ENCODE data around the gene TNIK.

- TF ChIP-seq CTCF (IDR thresholded peaks at IDR 0.05; ENCODE audit: low read depth, low read length) = no peak
- no peak for TF ChIP-seq EZH2phosphoT487 (IDR thresholded peaks at IDR 0.05; ENCODE audit: low read depth)
These were observed 191.5 kb downstream of the TNIK start for GRCh38 chr3:171268677-171269076.
